Immature natural killer cell (primary cell): ENCODE results near the gene LZTS2. TPM values are rescaled to one million over a fixed set of nuclear protein-coding genes. Genes with fewer than 3 reads are reported as not detected.

Source experiments
- DNase-seq, 3 donors: peaks; one replicate each; pipeline ENCODE4 v3.0.0; 2022; ENCODE audit warnings: mixed read lengths in 1 of 3
- H3K27ac Mint-ChIP-seq, 6 donors: one replicate each; pipeline ENCODE4 v1.8.0; 2020; ENCODE audit warnings: mixed read lengths in 6 of 6, mild to moderate bottlenecking in 5 of 6, inconsistent platforms in 4 of 6, moderate library complexity in 3 of 6
- H3K27me3 Mint-ChIP-seq, 3 donors: one replicate each; pipeline ENCODE4 v1.8.0; 2020 to 2021; ENCODE audit warnings: low read depth in 3 of 3, mild to moderate bottlenecking in 3 of 3, mixed read lengths in 3 of 3, moderate library complexity in 3 of 3, inconsistent platforms in 1 of 3
- H3K36me3 Mint-ChIP-seq, 3 donors: one replicate each; pipeline ENCODE4 v1.8.0; 2020; ENCODE audit warnings: mixed read lengths in 3 of 3, inconsistent platforms in 2 of 3, mild to moderate bottlenecking in 2 of 3
- H3K4me1 Mint-ChIP-seq, 2 donors: one replicate each; pipeline ENCODE4 v1.8.0; 2020; ENCODE audit warnings: inconsistent platforms in 2 of 2, mild to moderate bottlenecking in 2 of 2, mixed read lengths in 2 of 2, moderate library complexity in 1 of 2
- H3K4me3 Mint-ChIP-seq, 5 donors: one replicate each; pipeline ENCODE4 v1.8.0; 2020; ENCODE audit warnings: mild to moderate bottlenecking in 5 of 5, mixed read lengths in 5 of 5, inconsistent platforms in 3 of 5, moderate library complexity in 3 of 5
- H3K9me3 Mint-ChIP-seq, 6 donors: one replicate each; pipeline ENCODE4 v1.8.0; 2020; ENCODE audit warnings: mild to moderate bottlenecking in 6 of 6, mixed read lengths in 6 of 6, inconsistent platforms in 4 of 6, moderate library complexity in 3 of 6
- polyA plus RNA-seq, 3 donors: library from polyadenylated mRNA; unstranded; fragments of 300-500 nt; fragmentation: Illumina TruSeq; gene quantifications; one replicate each; pipeline ENCODE4 v1.2.3, GENCODE V29; 2021

LZTS2 gene
- polyA plus RNA-seq, 3 donors from 2014 or later: 5.8 to 13.1 (median 7.1) TPM

- peaks cover 0 to 7% (median 3%) of the 10 kb centered on the region in 3 donors for H3K36me3 Mint-ChIP-seq
- H3K27me3 Mint-ChIP-seq: peaks cover 0 to 9% (median 5%) of the 10 kb centered on the region in 3 donors
- peak overlapping the region; percentile 62 to 88 (median 84) for H3K27ac Mint-ChIP-seq
- no peaks in the 10 kb centered on the region for H3K9me3 Mint-ChIP-seq
- H3K4me1 Mint-ChIP-seq: peaks cover 25 to 29% of the 10 kb centered on the region in 2 donors
- DNase-seq: peak in 2 of 3 donors; percentile 44
- peak overlapping the region; percentile 88 to 92 (median 90) for H3K4me3 Mint-ChIP-seq
These were observed 2.8 kb upstream of the LZTS2 start for GRCh38 chr10:100996678-100997359.

- Mint-ChIP-seq H3K27ac (peak overlapping the region; percentile 80 to 94 (median 86)), H3K4me3 (peak overlapping the region; percentile 88 to 92 (median 90)), H3K4me1 (peaks cover 25 to 29% of the 10 kb centered on the region in 2 donors), H3K9me3 (no peaks in the 10 kb centered on the region), H3K36me3 (peaks cover 0 to 7% (median 3%) of the 10 kb centered on the region in 3 donors), H3K27me3 (peaks cover 0 to 9% (median 5%) of the 10 kb centered on the region in 3 donors)
- DNase-seq: peak; percentile 65 to 70 (median 67)
These were observed 2.0 kb upstream of the LZTS2 start for GRCh38 chr10:100997360-100998182.

- H3K27me3 Mint-ChIP-seq: peaks cover 0 to 9% (median 5%) of the 10 kb centered on the region in 3 donors
- H3K4me3 Mint-ChIP-seq: peak overlapping the region; percentile 88 to 92 (median 90)
- DNase-seq: peak; percentile 35 to 54 (median 45)
- peaks cover 0 to 4% (median 0%) of the 10 kb centered on the region in 3 donors for H3K36me3 Mint-ChIP-seq
- peak overlapping the region; percentile 86 to 97 (median 94) for H3K27ac Mint-ChIP-seq
- peaks cover 25 to 29% of the 10 kb centered on the region in 2 donors for H3K4me1 Mint-ChIP-seq
- H3K9me3 Mint-ChIP-seq: no peaks in the 10 kb centered on the region
These were observed 1.2 kb upstream of the LZTS2 start for GRCh38 chr10:100998183-100998990.

GRCh38 chr10:100998991-100999741 is 442 bp upstream of the LZTS2 start:
- Mint-ChIP-seq H3K9me3 (no peaks in the 10 kb centered on the region), H3K36me3 (peaks cover 0 to 4% (median 0%) of the 10 kb centered on the region in 3 donors), H3K27ac (peak overlapping the region; percentile 86 to 97 (median 94)), H3K27me3 (peaks cover 0 to 9% (median 5%) of the 10 kb centered on the region in 3 donors), H3K4me1 (peaks cover 25 to 29% of the 10 kb centered on the region in 2 donors), H3K4me3 (peak overlapping the region; percentile 88 to 92 (median 90))
- DNase-seq: peak; percentile 79 to 82 (median 82)

- Mint-ChIP-seq H3K4me1 (peaks cover 25 to 29% of the 10 kb centered on the region in 2 donors), H3K4me3 (peak overlapping the region; percentile 72 to 85 (median 80)), H3K36me3 (peaks cover 0 to 4% (median 0%) of the 10 kb centered on the region in 3 donors), H3K9me3 (no peaks in the 10 kb centered on the region), H3K27me3 (peaks cover 0 to 9% (median 5%) of the 10 kb centered on the region in 3 donors), H3K27ac (peak overlapping the region in 3 of 6 donors; percentile 58 to 86 (median 71))
- no peak for DNase-seq
These were observed 713 bp downstream of the LZTS2 start for GRCh38 chr10:101000127-101000914.

GRCh38 chr10:101000915-101001658 is 1.5 kb downstream of the LZTS2 start:
- no peak for DNase-seq
- H3K9me3 Mint-ChIP-seq: no peaks in the 10 kb centered on the region
- peak overlapping the region; percentile 72 to 85 (median 78) for H3K4me3 Mint-ChIP-seq
- peaks cover 0 to 9% (median 5%) of the 10 kb centered on the region in 3 donors for H3K27me3 Mint-ChIP-seq
- H3K4me1 Mint-ChIP-seq: peaks cover 25 to 29% of the 10 kb centered on the region in 2 donors
- H3K36me3 Mint-ChIP-seq: peaks cover 0 to 4% (median 0%) of the 10 kb centered on the region in 3 donors
- peak overlapping the region in 5 of 6 donors; percentile 46 to 86 (median 73) for H3K27ac Mint-ChIP-seq

GRCh38 chr10:101001659-101002035 is 2.0 kb downstream of the LZTS2 start:
- Mint-ChIP-seq H3K27ac (no peak overlapping the region), H3K9me3 (no peaks in the 10 kb centered on the region), H3K4me3 (no peak overlapping the region), H3K36me3 (peaks cover 0 to 4% (median 0%) of the 10 kb centered on the region in 3 donors), H3K4me1 (peaks cover 20 to 24% of the 10 kb centered on the region in 2 donors), H3K27me3 (peaks cover 0 to 5% (median 5%) of the 10 kb centered on the region in 3 donors)
- no peak for DNase-seq

GRCh38 chr10:101002456-101002855 is 2.8 kb downstream of the LZTS2 start:
- Mint-ChIP-seq H3K36me3 (peaks cover 0 to 4% (median 0%) of the 10 kb centered on the region in 3 donors), H3K4me3 (peak overlapping the region in 1 of 5 donors; percentile 40), H3K27ac (no peak overlapping the region), H3K9me3 (no peaks in the 10 kb centered on the region), H3K27me3 (peaks cover 0 to 5% (median 3%) of the 10 kb centered on the region in 3 donors), H3K4me1 (peaks cover 20 to 21% of the 10 kb centered on the region in 2 donors)
- no peak for DNase-seq

GRCh38 chr10:101003639-101004206 is 4.1 kb downstream of the LZTS2 start:
- H3K27me3 Mint-ChIP-seq: peaks cover 0 to 2% (median 2%) of the 10 kb centered on the region in 3 donors
- DNase-seq: no peak
- H3K27ac Mint-ChIP-seq: no peak overlapping the region
- no peaks in the 10 kb centered on the region for H3K9me3 Mint-ChIP-seq
- H3K4me3 Mint-ChIP-seq: no peak overlapping the region
- H3K4me1 Mint-ChIP-seq: peaks cover 10 to 12% of the 10 kb centered on the region in 2 donors
- H3K36me3 Mint-ChIP-seq: peaks cover 0 to 4% (median 0%) of the 10 kb centered on the region in 3 donors

GRCh38 chr10:101005361-101005760 is 5.8 kb downstream of the LZTS2 start:
- no peaks in the 10 kb centered on the region for H3K27me3 Mint-ChIP-seq
- H3K4me3 Mint-ChIP-seq: no peak overlapping the region
- peaks cover 0 to 4% (median 0%) of the 10 kb centered on the region in 3 donors for H3K36me3 Mint-ChIP-seq
- no peaks in the 10 kb centered on the region for H3K9me3 Mint-ChIP-seq
- DNase-seq: no peak
- H3K4me1 Mint-ChIP-seq: peaks cover 7 to 8% of the 10 kb centered on the region in 2 donors
- H3K27ac Mint-ChIP-seq: no peak overlapping the region

- Mint-ChIP-seq H3K27me3 (no peaks in the 10 kb centered on the region), H3K4me1 (peaks cover 2 to 4% of the 10 kb centered on the region in 2 donors), H3K4me3 (no peak overlapping the region), H3K27ac (no peak overlapping the region), H3K36me3 (peaks cover 0 to 2% (median 0%) of the 10 kb centered on the region in 3 donors), H3K9me3 (no peaks in the 10 kb centered on the region)
- DNase-seq: no peak
These were observed 6.4 kb downstream of the LZTS2 start for GRCh38 chr10:101005869-101006567.
